ENCODE data around the gene CTXN3.

GRCh38 chr5:127608077-127608660 lies 40.7 kb upstream of the CTXN3 start:
- no peak for TF ChIP-seq EZH2 (IDR thresholded peaks at IDR 0.05; ENCODE audit: borderline replicate concordance, low read length)
- TF ChIP-seq, protein P1, sequence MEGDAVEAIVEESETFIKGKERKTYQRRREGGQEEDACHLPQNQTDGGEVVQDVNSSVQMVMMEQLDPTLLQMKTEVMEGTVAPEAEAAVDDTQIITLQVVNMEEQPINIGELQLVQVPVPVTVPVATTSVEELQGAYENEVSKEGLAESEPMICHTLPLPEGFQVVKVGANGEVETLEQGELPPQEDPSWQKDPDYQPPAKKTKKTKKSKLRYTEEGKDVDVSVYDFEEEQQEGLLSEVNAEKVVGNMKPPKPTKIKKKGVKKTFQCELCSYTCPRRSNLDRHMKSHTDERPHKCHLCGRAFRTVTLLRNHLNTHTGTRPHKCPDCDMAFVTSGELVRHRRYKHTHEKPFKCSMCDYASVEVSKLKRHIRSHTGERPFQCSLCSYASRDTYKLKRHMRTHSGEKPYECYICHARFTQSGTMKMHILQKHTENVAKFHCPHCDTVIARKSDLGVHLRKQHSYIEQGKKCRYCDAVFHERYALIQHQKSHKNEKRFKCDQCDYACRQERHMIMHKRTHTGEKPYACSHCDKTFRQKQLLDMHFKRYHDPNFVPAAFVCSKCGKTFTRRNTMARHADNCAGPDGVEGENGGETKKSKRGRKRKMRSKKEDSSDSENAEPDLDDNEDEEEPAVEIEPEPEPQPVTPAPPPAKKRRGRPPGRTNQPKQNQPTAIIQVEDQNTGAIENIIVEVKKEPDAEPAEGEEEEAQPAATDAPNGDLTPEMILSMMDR (conservative IDR thresholded peaks at IDR 0.05 in 1 of 2, IDR thresholded peaks at IDR 0.05 in 1 of 2; ENCODE audit: extremely low read depth in 1 of 2, insufficient read depth in 1 of 2, low read depth in 1 of 2, low read length in 2 of 2), result no peak

All from mammary epithelial cell (primary cell).